Mucosa of gallbladder (tissue), 1 donor: ENCODE measurements around the gene NCKIPSD. TPM values are rescaled to one million over a fixed set of nuclear protein-coding genes. Genes with fewer than 3 reads are reported as not detected.

Source experiments
- DNase-seq: peaks from one replicate; pipeline ENCODE4 v3.0.0-alpha.2; 2020; ENCODE audit warnings: low spot score
- total RNA-seq: library from RNA; stranded (reverse); gene quantifications from one replicate; pipeline ENCODE4 v1.2.1, GENCODE V29; 2021
- donor health status: DM: no; HTN: no; CAD: no.

NCKIPSD gene
- total RNA-seq, 1 donor from 2014 or later, result 42.3 TPM

DNA sequence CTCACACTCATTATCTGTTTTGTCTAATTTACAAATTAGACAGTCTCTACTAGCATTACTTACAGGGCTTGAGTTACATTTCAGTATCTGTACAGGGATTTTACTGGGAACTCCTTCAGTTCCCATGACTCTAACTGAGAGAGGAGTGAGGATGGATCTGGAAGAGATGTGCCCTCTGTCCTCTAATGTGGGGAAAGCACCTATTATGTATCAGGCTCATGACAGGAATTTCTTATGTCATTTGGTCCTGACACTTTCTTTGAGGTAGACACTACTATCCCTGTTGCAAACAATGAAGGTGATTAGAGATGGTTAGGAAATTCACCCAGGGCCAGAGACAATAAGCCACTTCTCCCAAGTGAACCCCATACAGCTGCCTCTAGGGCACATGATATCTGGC is 10.9 kb upstream of the NCKIPSD start:
- DNase-seq, result no peak

DNA sequence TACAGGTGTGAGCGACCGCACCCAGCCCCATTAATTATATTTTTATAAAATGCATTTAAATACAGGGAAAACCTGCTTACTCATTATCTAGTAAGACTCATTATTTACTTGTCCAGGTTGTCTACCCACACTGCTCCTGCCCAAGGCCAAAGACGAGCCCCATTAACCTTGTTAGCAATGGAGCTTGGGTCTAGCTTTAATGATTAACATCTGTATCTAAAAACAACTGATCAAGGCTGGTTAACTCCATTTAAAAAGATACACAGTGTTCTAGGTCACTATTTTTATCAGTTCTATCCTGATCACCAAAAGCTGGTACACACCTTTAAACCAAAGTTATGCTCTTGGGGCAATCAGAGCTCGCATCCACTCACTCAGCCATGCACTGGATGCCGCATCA is 10.4 kb upstream of the NCKIPSD start:
- peak; percentile 18 for DNase-seq

DNA sequence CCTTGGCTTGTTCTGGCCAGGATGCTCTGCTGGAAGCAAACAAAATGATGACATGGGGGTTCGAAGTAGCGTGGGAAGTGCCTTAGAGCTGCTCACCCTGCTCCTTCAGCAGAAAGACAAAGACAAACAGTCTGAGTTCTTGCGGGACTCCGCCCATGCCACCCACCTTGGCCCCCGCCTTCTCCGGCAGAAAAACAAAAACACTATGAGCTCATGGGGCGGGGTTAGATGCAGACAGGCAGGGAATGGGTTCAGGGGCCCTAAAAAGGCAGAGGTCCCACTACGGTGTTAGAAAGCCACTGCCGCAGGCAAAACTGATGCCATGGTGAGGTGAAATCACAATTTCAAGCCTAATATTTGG is 9.7 kb upstream of the NCKIPSD start:
- DNase-seq, result peak; percentile 57

DNA sequence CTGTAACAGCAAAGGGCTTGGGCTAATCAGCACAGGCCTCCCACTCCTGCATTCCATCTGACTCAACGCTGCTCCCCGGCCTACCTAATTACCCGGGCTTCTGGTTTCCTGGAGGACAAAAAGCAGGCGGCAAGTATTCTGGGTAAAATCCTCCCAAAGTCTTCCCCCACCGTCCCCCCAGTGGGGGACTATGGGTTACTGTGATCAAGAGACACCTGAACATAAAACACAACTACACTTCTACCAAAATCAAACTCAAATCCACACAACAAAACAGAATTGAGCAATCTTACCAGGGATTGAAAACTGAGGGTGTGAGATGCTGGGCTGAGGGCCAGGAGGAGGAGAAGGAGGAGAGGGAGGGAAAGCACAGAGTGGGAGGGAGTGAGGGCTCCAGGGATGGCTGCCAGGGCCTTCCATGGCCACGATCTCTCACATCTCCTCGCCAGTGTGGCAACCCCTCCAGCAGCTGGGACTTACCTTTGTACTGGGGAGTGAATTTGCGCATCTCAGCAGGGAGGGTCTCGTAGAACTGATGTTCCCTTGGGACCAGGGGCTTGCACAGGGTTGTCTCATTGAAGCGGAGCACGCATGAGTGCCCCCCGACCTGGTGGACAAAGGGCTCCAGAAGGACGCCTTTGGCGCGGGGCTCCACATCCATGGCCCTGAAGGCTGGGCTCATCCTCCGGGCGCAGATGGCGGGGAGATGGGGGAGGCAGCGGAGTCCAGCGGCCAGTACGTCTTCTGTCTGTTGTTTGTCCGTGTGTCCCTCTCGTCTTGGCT is 9.1 kb upstream of the NCKIPSD start:
- DNase-seq, result peak; percentile 81

DNA sequence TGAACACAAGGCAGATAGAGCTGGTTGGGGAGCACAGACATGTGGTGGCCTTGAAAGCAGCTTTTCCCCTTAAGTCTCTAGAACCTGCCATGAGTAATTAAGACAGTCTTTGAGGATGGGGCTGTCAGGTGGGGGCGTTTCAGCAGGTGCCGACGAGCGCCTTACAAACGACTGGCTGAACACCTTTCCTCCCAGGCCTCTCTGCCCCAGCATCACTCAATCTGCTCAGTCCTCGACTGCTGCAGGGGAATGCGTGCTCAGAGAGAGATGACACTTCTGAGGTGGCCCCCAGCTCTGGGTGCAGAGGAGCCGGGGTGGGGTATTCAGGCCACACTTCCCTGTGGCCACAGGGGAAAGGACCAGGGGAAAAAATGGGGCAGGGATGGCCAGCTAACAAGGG is 8.1 kb upstream of the NCKIPSD start:
- DNase-seq, result no peak

DNA sequence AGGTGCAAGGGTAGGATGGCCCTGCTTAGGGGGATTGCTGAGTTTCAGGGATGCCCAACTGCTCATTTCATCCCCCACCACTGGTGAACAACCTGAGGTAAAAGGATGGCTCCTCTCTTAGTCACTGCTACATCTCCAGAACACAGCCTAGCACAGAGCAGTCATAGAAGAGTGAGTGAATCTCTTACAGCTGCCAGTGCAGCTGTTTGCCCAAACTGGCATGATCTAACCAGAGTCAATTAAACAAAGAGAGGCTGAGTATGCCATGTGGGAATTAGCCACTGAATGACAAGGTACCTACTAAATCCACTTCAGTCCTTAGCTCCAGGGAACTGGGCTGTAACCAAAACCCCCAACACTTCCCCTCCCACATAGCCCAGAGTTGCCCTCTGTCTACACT is 6.8 kb upstream of the NCKIPSD start:
- DNase-seq, result no peak

DNA sequence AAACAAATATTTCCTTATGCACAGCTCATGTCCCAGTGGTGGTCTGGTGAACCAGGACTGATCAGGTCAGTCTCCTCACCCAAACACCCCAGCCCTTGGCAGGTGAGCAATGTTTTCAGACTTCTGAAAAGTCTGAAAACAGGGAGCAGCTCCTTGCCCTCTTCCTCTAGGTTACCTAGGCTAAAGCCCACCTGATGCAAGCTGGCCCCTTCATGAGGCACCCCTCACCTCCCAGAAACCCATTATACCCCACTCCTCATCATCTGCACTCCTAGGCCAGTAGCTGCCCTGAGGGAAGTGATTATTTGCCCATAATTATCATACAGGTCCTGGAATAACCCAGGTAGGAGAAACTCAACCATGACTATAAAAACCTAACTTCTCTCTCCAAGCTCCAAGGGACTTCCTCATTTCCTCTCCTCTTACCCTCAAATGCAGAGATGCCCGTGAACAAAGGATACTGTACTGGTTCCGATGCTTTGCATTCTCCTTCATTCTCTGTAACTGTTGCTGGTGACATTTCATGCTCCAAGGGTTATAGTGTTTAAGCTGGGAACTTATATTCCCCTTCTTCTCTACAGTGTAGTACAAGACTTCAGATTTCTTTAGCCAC is 5.2 kb upstream of the NCKIPSD start:
- no peak for DNase-seq

DNA sequence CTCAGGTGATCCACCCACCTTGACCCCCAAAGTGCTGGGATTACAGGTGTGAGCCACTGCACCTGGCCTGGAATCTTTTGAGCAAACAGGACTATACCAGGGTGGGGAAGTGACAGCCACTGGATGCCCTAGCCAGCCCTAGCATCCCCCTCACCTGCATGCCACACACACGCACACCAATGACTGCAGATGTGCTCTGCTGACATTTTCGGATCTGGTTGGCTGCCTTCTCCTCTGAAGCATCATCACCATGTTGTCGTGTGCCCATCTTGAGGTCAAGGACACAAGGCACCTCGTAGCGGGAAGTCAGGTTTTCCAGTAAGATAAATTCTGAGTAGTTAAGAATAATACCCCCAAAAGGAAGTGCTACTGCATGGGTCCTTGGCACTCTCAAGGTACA is 3.7 kb upstream of the NCKIPSD start:
- DNase-seq, result no peak

DNA sequence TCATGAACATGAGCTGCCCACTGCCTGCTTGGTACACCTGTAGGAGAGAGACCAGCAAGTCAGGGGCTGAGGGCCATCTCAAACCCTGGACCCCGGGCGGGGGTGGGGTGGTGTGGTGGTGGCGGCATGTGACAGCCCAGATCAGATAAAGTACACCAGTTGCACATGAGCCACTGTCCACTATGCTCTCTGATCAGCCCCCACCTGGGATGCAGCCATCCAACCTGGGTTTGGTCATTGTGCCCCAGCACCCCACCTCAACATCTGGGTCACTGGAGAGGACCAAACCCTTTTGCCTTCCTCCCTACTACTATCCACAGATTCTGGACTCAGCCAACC is 3.0 kb upstream of the NCKIPSD start:
- no peak for DNase-seq

DNA sequence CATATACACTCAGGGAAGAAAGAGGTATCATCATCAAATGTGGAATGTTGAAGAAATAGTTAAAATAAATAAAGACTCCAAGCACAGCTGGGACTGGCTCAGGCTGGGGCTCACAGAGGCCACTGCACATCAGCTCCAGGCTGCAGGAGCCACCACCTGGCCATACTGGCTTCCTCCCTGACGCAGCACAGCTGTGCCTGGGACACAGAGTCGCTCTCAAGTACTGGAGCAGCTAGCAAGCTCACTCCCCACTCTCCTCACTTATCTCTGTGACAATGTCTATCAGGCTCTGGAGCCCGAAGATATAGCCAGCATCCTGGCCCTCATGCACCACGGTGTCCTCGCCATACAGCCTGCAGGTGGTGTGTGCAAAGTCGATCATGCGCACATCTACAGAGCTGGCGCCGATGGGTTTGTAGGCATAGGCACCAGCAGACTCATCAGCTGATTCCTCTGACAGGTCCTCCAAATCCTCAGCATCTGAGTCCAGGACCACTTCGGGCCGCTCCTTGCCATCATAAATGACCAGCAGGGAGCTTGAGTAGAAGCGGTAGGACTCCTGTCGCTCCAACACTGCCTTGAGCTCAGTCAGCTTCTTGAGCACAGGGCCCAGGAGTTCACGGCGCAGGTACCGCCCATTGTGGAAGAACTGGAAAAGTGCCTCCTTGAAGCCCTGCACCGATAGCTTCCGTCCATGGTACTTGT is 2.5 kb upstream of the NCKIPSD start:
- no peak for DNase-seq

DNA sequence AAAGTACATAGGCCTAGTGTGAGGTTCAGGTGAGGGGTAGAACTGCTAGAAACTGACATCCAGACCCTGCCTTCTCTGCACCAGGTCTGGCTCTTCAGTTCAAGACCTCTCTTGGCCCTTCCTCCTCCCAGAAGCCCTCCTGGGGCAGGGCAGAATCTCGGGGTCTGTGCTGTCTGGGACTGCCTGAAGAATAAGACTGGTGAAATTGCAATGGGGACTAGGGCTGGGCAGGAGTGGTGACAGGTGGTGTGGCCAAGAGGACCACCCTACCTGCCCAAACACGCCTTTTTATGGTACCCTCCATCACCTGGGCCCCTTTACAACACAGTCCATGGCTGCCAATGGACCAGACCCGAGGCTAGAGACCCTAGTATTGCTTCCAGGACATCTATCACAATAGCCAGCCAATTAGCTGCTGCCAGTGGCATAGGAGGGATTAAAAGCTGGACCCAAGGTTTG is 1.5 kb upstream of the NCKIPSD start:
- DNase-seq, result no peak

DNA sequence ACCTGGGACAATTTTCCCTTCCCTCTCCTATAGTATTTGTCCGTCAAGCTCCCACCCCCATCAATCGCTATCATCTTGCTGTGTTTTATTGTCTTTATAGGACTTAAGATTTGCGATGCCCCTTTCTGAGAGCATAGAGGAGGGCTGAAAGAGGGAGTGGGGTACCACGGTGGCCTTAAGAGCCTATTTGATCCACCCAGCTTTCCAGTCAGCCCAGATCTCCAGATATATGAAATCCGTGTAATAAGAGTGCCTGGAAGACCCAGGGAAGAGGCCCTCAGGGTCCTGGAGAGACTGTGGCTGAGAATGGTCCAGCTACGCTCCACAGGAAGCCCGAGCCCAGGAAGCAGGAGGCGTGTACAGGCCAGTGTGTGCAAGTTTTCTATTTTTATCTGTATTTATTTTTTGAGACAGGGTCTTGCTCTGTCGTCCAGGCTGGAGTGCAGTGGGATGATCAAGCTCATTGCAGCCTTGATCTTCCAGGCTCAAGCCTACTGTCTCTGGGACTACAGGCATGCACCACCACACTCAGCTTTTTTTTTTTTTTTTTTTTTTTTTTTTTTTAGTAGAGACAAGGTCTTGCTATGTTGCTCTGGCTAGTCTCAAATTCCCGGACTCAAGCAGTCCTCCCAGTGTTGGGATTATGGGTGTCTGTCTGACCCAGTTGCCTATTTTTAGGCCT is 964 bp upstream of the NCKIPSD start:
- no peak for DNase-seq

DNA sequence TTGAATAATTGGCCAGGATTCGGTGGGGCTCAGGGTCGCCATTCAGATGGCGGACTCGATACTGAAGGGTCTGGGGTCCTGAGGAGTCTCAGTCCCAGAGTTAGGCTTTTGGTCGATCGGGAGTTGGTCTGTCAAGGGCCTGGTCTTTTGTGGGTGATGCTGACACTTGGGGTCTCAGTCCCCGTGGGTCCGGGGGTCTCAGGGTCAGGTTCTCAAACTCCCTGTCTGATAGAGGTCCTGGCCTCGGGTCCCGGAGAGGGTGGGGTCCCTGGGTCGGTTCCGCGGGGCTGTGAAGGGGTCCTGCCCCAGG is 467 bp downstream of the NCKIPSD start:
- DNase-seq, result no peak

DNA sequence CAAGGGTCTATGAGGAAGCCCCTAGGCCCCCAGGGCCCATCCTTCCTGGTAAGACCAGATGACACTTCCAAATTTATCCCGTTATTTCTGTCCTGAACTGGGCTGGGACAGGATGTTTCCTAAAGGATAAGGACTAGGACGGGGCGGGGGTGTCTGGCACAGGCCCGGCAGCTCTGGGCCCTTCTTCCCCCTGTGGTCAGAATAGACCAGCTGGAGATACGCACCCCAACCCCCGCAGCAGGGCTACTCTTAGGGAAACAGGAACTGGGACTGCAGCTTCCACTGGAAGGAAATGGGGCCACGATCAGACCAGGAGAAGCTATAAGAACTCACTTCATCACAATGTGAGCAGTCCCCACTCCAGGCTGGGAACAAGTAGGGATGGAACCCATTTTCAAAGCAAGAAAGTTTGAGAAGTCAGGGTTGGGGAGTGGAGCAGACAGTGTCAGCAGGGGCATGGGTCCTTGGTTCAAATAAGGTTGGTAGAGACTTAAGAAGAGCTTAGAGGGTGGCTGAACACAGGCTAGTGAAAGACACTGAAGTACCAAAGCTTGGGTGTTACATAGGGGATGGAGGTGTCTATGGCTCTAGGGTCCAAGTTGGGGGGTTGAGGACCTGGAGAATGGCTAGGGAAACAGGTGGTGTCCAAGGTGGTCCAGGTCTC is 1.1 kb downstream of the NCKIPSD start:
- peak; percentile 31 for DNase-seq

DNA sequence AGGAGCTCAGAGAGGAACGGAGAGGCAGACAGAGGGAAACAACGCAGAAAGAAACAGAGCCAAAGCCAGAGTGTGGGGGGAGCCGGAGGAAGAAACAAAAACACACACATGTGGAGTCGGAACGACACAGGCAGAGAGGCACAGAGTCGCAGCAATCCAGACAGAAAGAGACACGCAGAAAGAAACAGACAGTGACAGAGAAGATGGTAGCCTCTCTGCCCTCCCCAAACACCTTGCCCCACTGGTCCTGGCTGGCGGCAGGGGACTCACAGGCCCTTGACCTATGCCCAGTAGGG is 1.7 kb downstream of the NCKIPSD start:
- DNase-seq, result no peak

DNA sequence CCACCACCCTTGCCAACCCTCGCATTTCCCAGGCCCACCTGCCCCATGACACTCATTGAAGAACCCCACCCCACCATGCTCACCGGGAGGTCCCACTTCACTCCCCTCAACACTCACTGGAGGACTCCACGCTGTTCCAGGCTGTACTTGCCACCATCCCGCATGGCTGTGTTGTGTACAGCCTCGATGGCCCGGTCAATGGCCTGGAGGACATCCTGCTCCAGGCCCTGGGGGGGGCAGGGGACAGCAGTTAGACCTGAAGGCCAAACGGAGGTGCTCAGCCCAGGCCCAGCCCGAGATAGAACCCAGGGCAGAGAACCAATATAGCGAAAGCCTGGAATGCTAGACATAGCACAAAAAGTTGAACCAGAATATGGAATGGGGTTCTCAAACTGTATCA is 2.9 kb downstream of the NCKIPSD start:
- no peak for DNase-seq

DNA sequence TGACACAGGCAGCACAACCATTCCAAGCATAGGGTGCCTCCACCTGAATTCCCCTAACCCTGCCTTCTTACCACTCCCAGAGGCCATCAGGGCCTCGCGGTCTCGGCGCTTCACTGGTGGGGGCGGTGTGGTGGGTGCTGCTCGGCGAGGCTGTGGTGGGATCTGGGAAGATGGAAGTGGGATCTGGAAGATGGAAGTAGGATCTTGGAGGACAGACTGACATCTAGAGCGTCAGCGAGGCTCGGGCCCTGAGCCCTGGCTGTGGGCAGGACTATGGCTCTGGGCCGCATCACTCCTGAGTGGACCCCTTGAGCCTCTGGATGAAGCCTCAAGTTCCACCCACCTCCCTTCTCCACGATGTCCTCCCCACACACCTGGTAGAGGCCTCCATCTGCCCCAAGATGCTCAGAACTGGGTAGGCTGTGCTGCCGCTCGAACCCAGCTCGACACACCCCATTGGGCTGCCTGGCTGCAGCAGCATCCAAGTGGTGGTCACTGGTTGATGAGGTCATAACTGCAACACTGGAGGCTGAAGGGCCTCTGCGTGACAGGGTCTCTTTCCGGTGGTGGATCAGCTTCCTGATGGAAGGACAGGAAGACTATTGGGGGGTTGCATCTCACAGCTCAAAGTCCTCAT is 3.6 kb downstream of the NCKIPSD start:
- DNase-seq, result no peak

DNA sequence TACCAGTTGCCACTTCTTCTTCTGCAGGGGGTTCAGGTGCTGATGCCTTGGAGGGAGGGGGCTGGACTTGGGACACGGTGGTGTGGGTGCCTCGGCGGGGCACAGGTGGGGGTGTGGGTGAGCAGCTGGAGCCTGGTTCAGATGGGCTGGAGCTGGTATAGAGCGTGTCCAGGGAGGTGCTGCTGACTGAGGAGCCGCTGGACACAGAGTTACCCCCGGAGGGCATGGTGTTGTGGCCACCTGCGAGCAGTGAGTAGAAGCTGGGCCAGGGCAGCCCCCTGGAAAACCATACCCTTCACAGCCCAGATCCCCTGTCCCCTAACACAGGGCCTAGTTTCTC is 4.2 kb downstream of the NCKIPSD start:
- DNase-seq, result no peak

DNA sequence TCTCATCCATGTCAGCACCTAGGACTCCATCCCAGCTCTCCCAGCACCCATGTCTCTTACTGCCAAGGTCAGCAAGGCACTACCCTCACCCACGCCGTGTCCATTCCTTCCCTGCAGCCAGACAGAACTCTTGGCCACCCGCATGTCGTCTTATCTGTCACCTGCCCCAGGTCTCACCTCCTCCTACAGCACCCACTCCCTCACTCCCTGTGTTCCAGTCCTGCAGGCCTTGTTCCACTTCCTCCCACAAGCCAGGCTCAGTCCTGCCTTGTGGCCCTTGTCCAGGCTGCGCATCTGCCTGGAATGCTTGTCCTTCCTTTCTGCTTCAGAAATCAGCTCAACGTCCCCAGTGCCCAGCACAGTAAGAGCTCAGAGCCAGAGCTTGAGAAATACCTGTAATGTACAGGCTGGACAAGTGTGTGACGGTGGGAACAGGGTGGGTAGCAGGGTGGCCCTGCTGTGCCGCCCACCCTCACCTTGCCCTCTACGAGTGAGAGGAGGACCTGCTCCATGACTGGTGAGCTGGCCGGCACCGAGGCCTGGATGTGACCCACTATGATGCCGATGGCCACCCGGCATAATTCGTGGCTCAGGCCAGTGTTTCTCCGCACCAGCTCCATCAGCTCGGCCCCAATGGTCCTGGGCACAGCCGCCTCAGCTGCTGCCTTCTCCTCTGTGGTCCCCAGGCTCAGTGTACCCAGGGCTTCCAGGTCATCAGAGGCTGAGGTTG is 4.7 kb downstream of the NCKIPSD start:
- DNase-seq, result no peak

DNA sequence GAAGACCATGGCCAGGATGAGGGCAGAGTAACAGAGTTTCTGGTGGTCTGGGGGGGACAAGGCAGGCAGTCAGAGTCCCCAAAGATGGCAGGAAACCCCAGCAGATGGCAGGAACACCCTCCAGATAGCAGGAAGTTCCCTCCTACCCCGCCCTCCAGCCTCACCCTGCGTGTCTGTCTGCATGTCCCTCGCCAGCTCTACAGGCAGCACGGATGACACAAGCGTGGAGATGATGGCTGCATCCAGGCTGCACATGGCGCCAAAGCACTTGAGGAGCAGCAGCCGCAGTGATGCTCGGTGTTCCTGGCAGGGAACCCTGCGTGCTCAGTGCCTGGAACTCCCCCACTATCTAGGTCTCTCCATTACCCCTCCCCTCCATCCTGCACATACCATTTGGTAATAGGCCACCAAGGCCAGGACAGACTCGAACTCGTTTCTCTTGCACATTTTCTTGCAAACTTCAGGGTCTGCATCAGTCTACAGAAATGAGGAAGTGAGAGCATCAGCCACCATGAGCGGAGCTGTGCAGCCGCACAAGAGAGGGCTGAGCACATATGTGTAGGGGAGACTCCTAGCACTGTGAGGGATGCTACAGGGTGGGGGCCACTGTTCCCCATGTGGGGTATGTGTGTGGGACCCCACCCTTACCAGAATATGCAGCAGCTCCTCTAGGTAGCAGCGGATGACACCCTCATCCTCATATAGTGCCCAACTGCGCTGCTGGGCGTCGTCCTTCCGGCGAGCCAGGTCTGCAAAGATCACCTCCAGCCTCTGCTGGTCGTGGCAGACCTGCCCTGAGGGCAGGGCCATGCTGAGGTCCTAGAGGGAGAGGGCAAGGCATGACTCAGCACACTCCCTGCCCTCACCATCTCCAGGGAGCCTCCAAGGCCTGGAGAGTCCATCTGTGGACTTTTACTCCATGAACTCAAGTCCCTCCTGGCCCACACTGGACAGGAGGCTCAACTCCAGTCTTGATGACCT is 6.0 kb downstream of the NCKIPSD start:
- no peak for DNase-seq
